Placental epithelial cell (primary cell): ENCODE measurements around the gene AGL. TPM values are rescaled to one million over a fixed set of nuclear protein-coding genes. Genes with fewer than 3 reads are reported as not detected.

Source experiments
- small RNA-seq: library from RNA; depleted of rRNA; stranded (forward); fragments of <200 nt; gene quantifications from one replicate; pipeline ENCODE3, GENCODE V24; 2012
- total RNA-seq: library from RNA; depleted of rRNA; stranded (reverse); fragments of >200 nt; gene quantifications from 2 replicates; pipeline ENCODE4 v1.2.3, GENCODE V29; 2012

Gene AGL
- 10.2 and 14.4 TPM in 2 replicates for total RNA-seq

DNA sequence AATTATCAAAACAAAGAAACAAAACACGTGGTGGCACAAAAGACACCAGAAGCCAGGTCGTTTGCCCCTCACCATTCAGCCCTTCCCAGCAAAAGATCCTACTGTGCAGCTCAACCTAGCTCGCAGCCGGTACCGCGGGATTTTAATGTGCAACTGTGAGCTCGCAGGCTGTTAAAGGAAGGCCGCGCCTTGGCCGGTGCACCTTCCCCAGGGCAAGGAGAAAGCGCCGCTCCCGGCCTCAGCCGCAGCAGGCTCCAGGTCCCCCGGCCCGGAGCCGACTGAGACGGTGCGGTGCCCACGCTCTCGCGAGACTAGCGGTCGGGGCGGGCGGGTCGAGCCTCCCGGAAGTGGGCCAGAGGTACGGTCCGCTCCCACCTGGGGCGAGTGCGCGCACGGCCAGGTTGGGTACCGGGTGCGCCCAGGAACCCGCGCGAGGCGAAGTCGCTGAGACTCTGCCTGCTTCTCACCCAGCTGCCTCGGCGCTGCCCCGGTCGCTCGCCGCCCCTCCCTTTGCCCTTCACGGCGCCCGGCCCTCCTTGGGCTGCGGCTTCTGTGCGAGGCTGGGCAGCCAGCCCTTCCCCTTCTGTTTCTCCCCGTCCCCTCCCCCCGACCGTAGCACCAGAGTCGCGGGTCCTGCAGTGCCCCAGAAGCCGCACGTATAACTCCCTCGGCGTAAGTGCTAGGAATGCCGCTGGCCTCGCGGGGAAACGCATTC lies at the start of gene AGL:
Gene AGL, plus strand, starts transcription at position 618 of the 715 bp plus-strand sequence. CDS start 682 bp downstream, outside the sequence.

DNA sequence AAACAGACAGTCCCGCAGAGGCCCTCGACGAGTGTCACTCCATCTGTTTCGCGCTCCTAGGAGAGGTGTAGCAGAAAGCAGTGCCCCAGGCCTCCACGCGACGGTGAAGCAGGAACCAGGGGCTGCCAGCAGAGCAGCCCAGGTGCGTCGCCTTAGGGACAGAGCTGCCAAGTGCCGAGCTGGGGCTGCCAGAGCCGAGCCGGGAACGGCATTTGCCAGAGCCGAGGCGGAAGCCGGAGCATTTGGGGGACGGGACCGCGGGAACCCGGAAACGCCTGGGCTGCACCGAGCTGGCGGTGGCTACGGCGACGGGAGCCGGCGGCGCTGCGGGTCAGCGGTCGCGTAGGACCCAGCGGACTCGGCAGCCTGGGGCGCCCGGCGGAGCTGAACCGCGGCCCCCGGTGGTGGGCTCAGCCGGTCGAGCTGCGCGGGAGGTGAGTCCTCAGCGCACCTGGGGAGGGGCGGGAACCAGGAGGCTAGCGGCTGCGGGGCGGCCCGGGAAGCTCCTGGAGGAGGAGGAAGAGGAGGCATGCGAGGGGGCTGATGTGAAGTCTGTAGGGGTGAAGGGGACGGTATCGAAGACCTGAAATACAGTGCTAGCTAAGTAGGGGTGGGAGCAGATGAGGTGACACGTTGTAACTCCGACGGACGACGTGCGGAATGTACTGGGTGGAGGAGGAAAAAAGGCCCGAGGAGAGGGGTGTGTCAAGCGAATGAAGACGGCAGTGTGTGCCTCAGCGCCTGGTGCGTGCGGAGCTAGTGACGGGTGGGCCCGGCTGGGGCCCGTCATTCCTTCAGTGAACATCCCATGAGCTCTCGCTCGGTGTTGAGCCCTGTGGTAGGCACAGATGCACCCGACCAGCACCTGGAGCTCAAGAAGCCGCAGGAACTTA lies 119.8 kb downstream of the AGL start, which contains the start of gene SLC35A3:
Gene SLC35A3, plus strand, starts transcription at position 268 of the 893 bp plus-strand sequence. CDS start 23,559 bp downstream, outside the sequence.

Small RNA genes lying within 50 kb of the gene (small RNA-seq; reads per million reads assigned to genes)
- gene AC096949.1, result not detected

Other genes starting within 250 kb of the AGL start
- gene PALMD, start 204.2 kb upstream of the AGL start, total RNA-seq, result not detected in 2 replicates
- 8.2 and 10.1 TPM in 2 replicates for gene FRRS1, start 83.7 kb upstream of the AGL start, total RNA-seq
- gene SLC35A3, start 119.6 kb downstream of the AGL start, total RNA-seq, result 28.3 and 41.5 TPM in 2 replicates